Nephron (organoid): Measurements from ENCODE around the gene ACTR5.
"Not testable (repeated sequence)": the region's sequence is repeated elsewhere in the genome, so short reads cannot be mapped to it uniquely, and the experiment has no call there.

Source experiments
- H3K27ac Mint-ChIP-seq, 3 experiments: 2 replicates each; pipeline ENCODE4 v1.8.0; 2020; ENCODE audit warnings: mixed read lengths in 3 of 3, mild to moderate bottlenecking in 2 of 3, moderate library complexity in 1 of 3
- H3K27me3 Mint-ChIP-seq: 2 replicates; pipeline ENCODE4 v1.8.0; 2021; ENCODE audit warnings: low read depth, mild to moderate bottlenecking, moderate library complexity, mixed read lengths
- H3K36me3 Mint-ChIP-seq: 2 replicates; pipeline ENCODE4 v1.8.0; 2020; ENCODE audit warnings: low read depth, mixed read lengths
- H3K4me1 Mint-ChIP-seq: 2 replicates; pipeline ENCODE4 v1.8.0; 2020; ENCODE audit warnings: mixed read lengths
- H3K4me3 Mint-ChIP-seq, 3 experiments: 2 replicates each; pipeline ENCODE4 v1.8.0; 2020; ENCODE audit warnings: mild to moderate bottlenecking in 3 of 3, mixed read lengths in 3 of 3, moderate library complexity in 2 of 3
- H3K9me3 Mint-ChIP-seq: 2 replicates; pipeline ENCODE4 v1.8.0; 2020; ENCODE audit warnings: mixed read lengths
- CTCF ChIP-seq, 3 experiments: fragments of 200-600 bp; sonication (generic); IDR thresholded peaks; one replicate each; pipeline ENCODE4 v1.5.0; 2021; ENCODE audit warnings: antibody characterized with exemption in 3 of 3; ENCODE audit not compliant: unreplicated experiment in 3 of 3

Gene ACTR5

DNA sequence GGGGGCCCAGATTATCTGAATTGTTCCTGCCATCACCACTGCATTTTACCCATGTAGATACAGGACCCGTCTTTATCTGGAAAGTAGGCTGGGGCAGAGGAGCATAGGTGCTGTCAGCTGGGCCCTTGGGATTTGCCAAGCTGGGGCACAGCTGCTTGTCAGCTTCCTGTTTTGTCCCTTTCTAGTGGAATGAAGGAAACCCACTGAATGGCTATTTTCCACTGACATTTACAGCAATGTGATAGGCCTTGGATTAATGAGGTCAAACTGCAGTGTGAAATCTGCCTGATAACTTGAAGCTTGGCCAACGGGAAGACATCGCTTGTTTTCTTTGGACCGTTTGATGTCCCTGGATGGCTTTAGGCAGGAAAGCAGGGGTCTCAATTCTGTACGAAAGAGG is 63.9 kb downstream of the ACTR5 start:
- Mint-ChIP-seq H3K36me3 (no peaks in the 10 kb centered on the region), H3K4me1 (peaks cover 6% of the 10 kb centered on the region), H3K4me3 (no peak overlapping the region), H3K9me3 (peaks cover 5% of the 10 kb centered on the region), H3K27ac (no peak overlapping the region), H3K27me3 (peaks cover 68% of the 10 kb centered on the region)
- TF ChIP-seq CTCF (IDR thresholded peaks at IDR 0.05; ENCODE audit: unreplicated experiment in 3 of 3) = no peak

GRCh38 chr20:38812709-38813573 is 64.7 kb downstream of the ACTR5 start:
- no peaks in the 10 kb centered on the region for H3K36me3 Mint-ChIP-seq

DNA sequence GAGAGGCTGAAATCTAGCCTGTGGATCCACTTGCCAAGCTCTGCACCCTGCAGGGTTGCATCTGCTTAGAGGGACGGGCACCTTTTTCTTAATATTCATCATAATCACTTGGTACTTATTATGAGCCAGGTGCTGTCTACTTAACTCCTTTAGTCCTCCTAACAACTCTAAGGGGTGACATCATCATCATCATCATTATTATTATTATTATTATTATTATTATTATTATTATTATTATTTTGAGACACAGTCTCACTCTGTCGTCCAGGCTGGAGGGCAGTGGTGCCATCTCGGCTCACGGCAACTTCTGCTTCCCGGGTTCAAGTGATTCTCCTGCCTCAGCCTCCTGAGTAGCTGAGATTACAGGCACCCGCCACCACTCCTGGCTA is 65.3 kb downstream of the ACTR5 start:
- H3K27me3 Mint-ChIP-seq = peaks cover 55% of the 10 kb centered on the region
- H3K36me3 Mint-ChIP-seq, H3K4me3 Mint-ChIP-seq, H3K9me3 Mint-ChIP-seq, H3K27ac Mint-ChIP-seq, H3K4me1 Mint-ChIP-seq: not testable (repeated sequence)

More at GRCh38 chr20:38812709-38813573, 64.7 kb downstream of the ACTR5 start:
- Mint-ChIP-seq H3K27ac (no peak overlapping the region), H3K4me1 (no peaks in the 10 kb centered on the region), H3K4me3 (no peak overlapping the region), H3K9me3 (peaks cover 5% of the 10 kb centered on the region), H3K27me3 (peaks cover 61% of the 10 kb centered on the region)
- TF ChIP-seq CTCF (IDR thresholded peaks at IDR 0.05; ENCODE audit: unreplicated experiment in 3 of 3) = no peak

GRCh38 chr20:38815446-38815845 is 67.2 kb downstream of the ACTR5 start:
- peaks cover 49% of the 10 kb centered on the region for H3K27me3 Mint-ChIP-seq
- no peaks in the 10 kb centered on the region for H3K4me1 Mint-ChIP-seq
- no peak overlapping the region for H3K27ac Mint-ChIP-seq
- no peaks in the 10 kb centered on the region for H3K36me3 Mint-ChIP-seq
- no peak overlapping the region for H3K4me3 Mint-ChIP-seq
- no peak for TF ChIP-seq CTCF (IDR thresholded peaks at IDR 0.05; ENCODE audit: unreplicated experiment in 3 of 3)
- H3K9me3 Mint-ChIP-seq = peaks cover 5% of the 10 kb centered on the region

GRCh38 chr20:38818113-38819065 is 70.1 kb downstream of the ACTR5 start:
- H3K4me3 Mint-ChIP-seq = no peak overlapping the region
- no peak for TF ChIP-seq CTCF (IDR thresholded peaks at IDR 0.05; ENCODE audit: unreplicated experiment in 3 of 3)
- no peaks in the 10 kb centered on the region for H3K4me1 Mint-ChIP-seq
- peaks cover 16% of the 10 kb centered on the region for H3K9me3 Mint-ChIP-seq
- H3K27me3 Mint-ChIP-seq = peaks cover 48% of the 10 kb centered on the region
- H3K27ac Mint-ChIP-seq = no peak overlapping the region
- H3K36me3 Mint-ChIP-seq = no peaks in the 10 kb centered on the region
